ENCODE data around the gene ZXDC.

Gene ZXDC

DNA sequence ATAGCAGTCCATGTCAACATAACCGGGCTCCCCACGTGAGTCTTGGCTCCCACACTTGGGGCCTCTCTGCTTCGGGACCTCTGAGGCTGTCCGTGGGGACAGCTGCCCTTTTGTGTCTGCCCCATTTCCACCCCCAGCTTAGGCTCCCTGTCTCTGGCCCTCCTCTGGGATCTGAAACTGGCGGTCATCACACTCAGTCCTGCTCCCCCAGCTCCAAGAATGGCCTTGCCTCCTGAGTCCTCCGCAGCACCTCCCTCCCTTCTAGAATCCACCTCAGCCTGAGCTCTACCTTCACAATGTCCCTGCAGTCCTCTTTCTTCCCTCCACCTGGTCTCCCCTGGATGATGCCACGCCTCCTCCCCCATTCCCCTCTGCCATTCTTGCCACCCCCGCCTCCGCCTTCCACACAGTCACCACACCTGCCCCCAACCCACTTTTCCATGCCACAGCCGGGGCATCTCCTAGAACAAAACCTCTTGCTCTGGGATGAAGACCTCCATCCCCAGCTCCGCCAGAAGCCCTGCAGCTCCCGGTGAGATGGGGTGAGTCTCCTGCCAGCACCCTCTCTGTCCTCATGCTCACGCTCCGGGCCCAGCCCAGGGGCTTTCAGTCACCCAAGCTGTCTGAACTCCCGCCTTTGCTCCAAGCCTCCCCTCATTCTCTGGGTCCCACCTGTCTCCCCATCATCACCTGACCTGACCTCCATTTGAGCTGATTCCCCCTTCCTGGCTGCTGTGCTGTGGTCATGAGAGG, 7.0 kb upstream of the ZXDC start:
- no peaks in the 10 kb centered on the region for H3K27me3 ChIP-seq (ENCODE audit: insufficient read depth, poor library complexity, severe bottlenecking)
- no peaks in the 10 kb centered on the region for H3K36me3 ChIP-seq (ENCODE audit: low read depth)
- DNase-seq (ENCODE audit: low spot score) (peak; percentile 38), ATAC-seq (ENCODE audit: low read depth) (no peak)
- H3K9me3 ChIP-seq (ENCODE audit: severe bottlenecking) = no peaks in the 10 kb centered on the region
- no peak overlapping the region for H3K4me3 ChIP-seq (ENCODE audit: severe bottlenecking)
- no peak overlapping the region for H3K27ac ChIP-seq (ENCODE audit: poor library complexity, severe bottlenecking)
- H3K4me1 ChIP-seq (ENCODE audit: insufficient read depth, poor library complexity, severe bottlenecking) = peaks cover 11% of the 10 kb centered on the region
- TF ChIP-seq, protein P1, sequence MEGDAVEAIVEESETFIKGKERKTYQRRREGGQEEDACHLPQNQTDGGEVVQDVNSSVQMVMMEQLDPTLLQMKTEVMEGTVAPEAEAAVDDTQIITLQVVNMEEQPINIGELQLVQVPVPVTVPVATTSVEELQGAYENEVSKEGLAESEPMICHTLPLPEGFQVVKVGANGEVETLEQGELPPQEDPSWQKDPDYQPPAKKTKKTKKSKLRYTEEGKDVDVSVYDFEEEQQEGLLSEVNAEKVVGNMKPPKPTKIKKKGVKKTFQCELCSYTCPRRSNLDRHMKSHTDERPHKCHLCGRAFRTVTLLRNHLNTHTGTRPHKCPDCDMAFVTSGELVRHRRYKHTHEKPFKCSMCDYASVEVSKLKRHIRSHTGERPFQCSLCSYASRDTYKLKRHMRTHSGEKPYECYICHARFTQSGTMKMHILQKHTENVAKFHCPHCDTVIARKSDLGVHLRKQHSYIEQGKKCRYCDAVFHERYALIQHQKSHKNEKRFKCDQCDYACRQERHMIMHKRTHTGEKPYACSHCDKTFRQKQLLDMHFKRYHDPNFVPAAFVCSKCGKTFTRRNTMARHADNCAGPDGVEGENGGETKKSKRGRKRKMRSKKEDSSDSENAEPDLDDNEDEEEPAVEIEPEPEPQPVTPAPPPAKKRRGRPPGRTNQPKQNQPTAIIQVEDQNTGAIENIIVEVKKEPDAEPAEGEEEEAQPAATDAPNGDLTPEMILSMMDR (IDR thresholded peaks at IDR 0.05; ENCODE audit: poor library complexity, severe bottlenecking) = no peak

DNA sequence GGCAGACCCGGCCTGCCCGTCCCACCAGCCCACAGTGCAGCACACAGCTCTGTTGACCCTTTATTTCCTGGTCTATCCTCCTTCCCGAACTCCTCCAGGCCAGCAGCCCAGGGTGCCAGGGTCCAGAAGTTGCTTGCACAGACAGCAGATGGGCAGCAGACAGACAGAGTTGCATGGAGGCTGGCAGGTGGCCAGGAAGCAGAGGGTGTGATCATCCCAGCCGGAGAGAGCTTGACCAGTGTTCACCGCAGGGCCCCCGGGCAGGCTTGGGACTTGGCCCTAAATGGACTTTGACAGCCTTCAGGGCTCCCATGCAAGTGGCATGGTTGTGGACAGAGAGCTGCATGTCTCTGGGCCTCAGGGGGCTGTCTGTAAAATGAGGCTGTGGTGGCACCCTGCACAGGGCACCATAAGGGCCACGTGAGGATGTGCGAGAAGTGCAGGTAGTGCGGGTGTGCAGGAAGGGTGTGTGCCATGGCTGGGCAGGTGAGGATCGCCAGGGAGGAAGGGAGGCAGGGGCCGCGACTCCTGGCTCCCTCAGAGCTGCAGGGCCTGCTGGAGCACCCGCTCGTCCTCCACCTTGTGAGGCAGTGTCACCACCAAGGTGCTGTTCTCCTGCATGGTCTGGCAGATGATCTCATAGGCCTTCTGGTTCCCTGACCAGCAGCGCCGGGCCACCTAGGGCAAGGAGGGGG, 6.3 kb upstream of the ZXDC start:
- H3K4me3 ChIP-seq (ENCODE audit: severe bottlenecking) = no peak overlapping the region
- H3K36me3 ChIP-seq (ENCODE audit: low read depth) = no peaks in the 10 kb centered on the region
- no peaks in the 10 kb centered on the region for H3K9me3 ChIP-seq (ENCODE audit: severe bottlenecking)
- no peak overlapping the region for H3K27ac ChIP-seq (ENCODE audit: poor library complexity, severe bottlenecking)
- H3K27me3 ChIP-seq (ENCODE audit: insufficient read depth, poor library complexity, severe bottlenecking) = no peaks in the 10 kb centered on the region
- TF ChIP-seq, protein P1 (IDR thresholded peaks at IDR 0.05; ENCODE audit: poor library complexity, severe bottlenecking) = no peak
- peak; percentile 20; the same call in 1 of the 3 replicates for ATAC-seq (ENCODE audit: low read depth)
- peaks cover 5% of the 10 kb centered on the region for H3K4me1 ChIP-seq (ENCODE audit: insufficient read depth, poor library complexity, severe bottlenecking)
- DNase-seq (ENCODE audit: low spot score) = peak; percentile 45

DNA sequence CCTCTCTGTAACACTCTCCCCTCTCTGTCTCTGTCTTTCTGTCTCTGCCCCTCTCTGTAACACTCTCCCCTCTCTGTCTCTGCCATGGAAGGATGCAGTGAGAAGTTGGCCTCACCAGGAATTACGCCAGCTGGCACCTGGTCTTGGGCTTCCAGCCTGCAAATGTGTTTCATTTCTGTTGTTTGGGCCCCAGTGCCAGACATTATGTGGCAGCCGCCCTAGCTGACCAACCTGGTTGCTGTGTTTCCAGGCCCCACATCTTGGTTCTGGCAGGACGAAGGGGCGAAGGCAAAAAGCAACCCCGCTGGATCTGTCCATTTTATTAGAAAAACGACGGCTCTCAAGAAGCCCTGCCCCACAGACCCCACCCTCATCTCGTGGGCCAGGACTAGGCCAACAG, 5.2 kb upstream of the ZXDC start:
- ATAC-seq (ENCODE audit: low read depth) = no peak
- no peaks in the 10 kb centered on the region for H3K27me3 ChIP-seq (ENCODE audit: insufficient read depth, poor library complexity, severe bottlenecking)
- TF ChIP-seq, protein P1 (IDR thresholded peaks at IDR 0.05; ENCODE audit: poor library complexity, severe bottlenecking) = no peak
- peak; percentile 13 for DNase-seq (ENCODE audit: low spot score)
- H3K27ac ChIP-seq (ENCODE audit: poor library complexity, severe bottlenecking) = no peak overlapping the region
- no peaks in the 10 kb centered on the region for H3K4me1 ChIP-seq (ENCODE audit: insufficient read depth, poor library complexity, severe bottlenecking)
- H3K36me3 ChIP-seq (ENCODE audit: low read depth) = no peaks in the 10 kb centered on the region
- no peaks in the 10 kb centered on the region for H3K9me3 ChIP-seq (ENCODE audit: severe bottlenecking)
- no peak overlapping the region for H3K4me3 ChIP-seq (ENCODE audit: severe bottlenecking)

DNA sequence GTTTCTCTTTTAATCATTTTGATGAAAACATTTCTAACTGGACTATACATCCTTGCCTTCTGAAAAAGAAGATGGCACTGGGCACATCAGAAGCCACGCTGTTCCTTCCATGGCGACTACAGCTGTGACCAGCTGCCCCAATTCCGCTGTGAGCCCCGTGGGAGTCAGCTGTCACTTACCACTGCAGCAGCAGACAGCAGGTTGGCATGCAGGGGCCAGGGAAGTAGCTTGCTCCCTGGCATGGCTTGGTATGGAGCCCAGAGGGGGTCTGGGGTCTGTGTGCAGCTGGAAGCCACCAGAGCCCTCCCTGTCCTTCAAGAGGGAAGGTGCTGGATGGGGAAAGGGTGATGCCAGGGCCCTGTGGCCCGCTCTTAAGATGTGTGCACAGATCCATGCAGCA, 4.5 kb upstream of the ZXDC start:
- H3K27me3 ChIP-seq (ENCODE audit: insufficient read depth, poor library complexity, severe bottlenecking) = no peaks in the 10 kb centered on the region
- no peak overlapping the region for H3K27ac ChIP-seq (ENCODE audit: poor library complexity, severe bottlenecking)
- DNase-seq (ENCODE audit: low spot score) = peak; percentile 17
- no peak overlapping the region for H3K4me3 ChIP-seq (ENCODE audit: severe bottlenecking)
- no peaks in the 10 kb centered on the region for H3K4me1 ChIP-seq (ENCODE audit: insufficient read depth, poor library complexity, severe bottlenecking)
- no peaks in the 10 kb centered on the region for H3K9me3 ChIP-seq (ENCODE audit: severe bottlenecking)
- TF ChIP-seq, protein P1 (IDR thresholded peaks at IDR 0.05; ENCODE audit: poor library complexity, severe bottlenecking) = no peak
- no peak for ATAC-seq (ENCODE audit: low read depth)
- H3K36me3 ChIP-seq (ENCODE audit: low read depth) = no peaks in the 10 kb centered on the region

DNA sequence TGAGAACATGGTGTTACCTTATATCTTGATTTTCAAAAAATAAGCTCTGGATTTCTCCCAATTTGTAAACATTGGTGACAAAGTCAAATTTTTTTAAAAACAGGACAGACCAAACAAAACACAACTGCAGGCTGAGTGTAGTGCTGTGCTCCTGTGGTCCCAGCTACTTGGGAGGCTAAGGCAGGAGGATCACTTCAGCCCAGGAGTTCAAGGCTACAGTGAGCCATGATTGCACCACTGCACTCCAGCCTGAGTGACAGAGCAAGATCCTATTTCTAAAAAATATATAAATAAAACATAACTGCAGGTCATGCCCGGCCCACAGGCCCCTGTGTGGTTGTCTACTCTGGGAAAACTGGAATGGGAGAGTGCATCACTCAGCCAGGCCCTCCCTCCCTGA, 4.0 kb upstream of the ZXDC start:
- TF ChIP-seq, protein P1 (IDR thresholded peaks at IDR 0.05; ENCODE audit: poor library complexity, severe bottlenecking) = no peak

More for the DNA sequence above, 4.0 kb upstream of the ZXDC start:
- Histone ChIP-seq H3K27me3 (ENCODE audit: insufficient read depth, poor library complexity, severe bottlenecking) (no peaks in the 10 kb centered on the region), H3K4me3 (ENCODE audit: severe bottlenecking) (no peak overlapping the region), H3K4me1 (ENCODE audit: insufficient read depth, poor library complexity, severe bottlenecking) (no peaks in the 10 kb centered on the region), H3K27ac (ENCODE audit: poor library complexity, severe bottlenecking) (no peak overlapping the region), H3K36me3 (ENCODE audit: low read depth) (no peaks in the 10 kb centered on the region), H3K9me3 (ENCODE audit: severe bottlenecking) (no peaks in the 10 kb centered on the region)
- ATAC-seq (ENCODE audit: low read depth) = no peak
- peak; percentile 16 for DNase-seq (ENCODE audit: low spot score)

Measured in RWPE2 (cell line).